HG03159 (cell line): ENCODE results near the gene FRMD5.

Source experiments
- ATAC-seq: cut with Tn5 transposase; IDR thresholded peaks from one replicate; pipeline ENCODE4 v1.9.1; 2021; ENCODE audit warnings: mild to moderate bottlenecking, moderate library complexity; ENCODE audit not compliant: unreplicated experiment

Gene FRMD5

GRCh38 chr15:44163370-44163769, 31.7 kb downstream of the FRMD5 start:
- ATAC-seq, result no peak

GRCh38 chr15:44160796-44161195, 34.3 kb downstream of the FRMD5 start:
- no peak for ATAC-seq

- no peak for ATAC-seq
These were observed 35.6 kb downstream of the FRMD5 start for GRCh38 chr15:44159492-44159891.

- no peak for ATAC-seq
These were observed 37.0 kb downstream of the FRMD5 start for GRCh38 chr15:44158111-44158510.

- no peak for ATAC-seq
These were observed 37.4 kb downstream of the FRMD5 start for GRCh38 chr15:44157679-44158078.

- ATAC-seq, result no peak
These were observed 41.7 kb downstream of the FRMD5 start for GRCh38 chr15:44153352-44153751.

GRCh38 chr15:44149224-44149623, 45.8 kb downstream of the FRMD5 start:
- ATAC-seq, result no peak

GRCh38 chr15:44148580-44148979, 46.5 kb downstream of the FRMD5 start:
- no peak for ATAC-seq

- ATAC-seq, result no peak
These were observed 47.4 kb downstream of the FRMD5 start for GRCh38 chr15:44147636-44148035.

GRCh38 chr15:44145495-44145894, 49.6 kb downstream of the FRMD5 start:
- no peak for ATAC-seq

- ATAC-seq, result no peak
These were observed 50.1 kb downstream of the FRMD5 start for GRCh38 chr15:44144992-44145391.

- ATAC-seq, result no peak
These were observed 50.9 kb downstream of the FRMD5 start for GRCh38 chr15:44144184-44144583.

GRCh38 chr15:44137750-44138149, 57.3 kb downstream of the FRMD5 start:
- no peak for ATAC-seq

- ATAC-seq, result no peak
These were observed 58.0 kb downstream of the FRMD5 start for GRCh38 chr15:44136991-44137477.

- ATAC-seq, result no peak
These were observed 63.0 kb downstream of the FRMD5 start for GRCh38 chr15:44132057-44132456.

GRCh38 chr15:44130778-44131177, 64.3 kb downstream of the FRMD5 start:
- no peak for ATAC-seq

- no peak for ATAC-seq
These were observed 65.2 kb downstream of the FRMD5 start for GRCh38 chr15:44129911-44130310.

- ATAC-seq, result no peak
These were observed 66.6 kb downstream of the FRMD5 start for GRCh38 chr15:44128443-44128842.

GRCh38 chr15:44125879-44126278, 69.2 kb downstream of the FRMD5 start:
- ATAC-seq, result no peak

GRCh38 chr15:44102675-44103254, 92.3 kb downstream of the FRMD5 start:
- ATAC-seq, result no peak

GRCh38 chr15:44101944-44102343, 93.1 kb downstream of the FRMD5 start:
- no peak for ATAC-seq

- ATAC-seq, result no peak
These were observed 93.8 kb downstream of the FRMD5 start for GRCh38 chr15:44101286-44101685.

GRCh38 chr15:44099671-44100070, 95.4 kb downstream of the FRMD5 start:
- no peak for ATAC-seq
